Omental fat pad (tissue), 4 donors: ENCODE measurements around the gene AIPL1. TPM values are rescaled to one million over a fixed set of nuclear protein-coding genes. Genes with fewer than 3 reads are reported as not detected.
"Not testable (repeated sequence)": the region's sequence is repeated elsewhere in the genome, so short reads cannot be mapped to it uniquely, and the experiment has no call there.

ENCODE experiments used
- ATAC-seq: fragments of 150-250 bp; one replicate; pipeline ENCODE4 v1.9.1; 2016; ENCODE audit warnings: mild to moderate bottlenecking, moderate library complexity; ENCODE audit not compliant: low FRiP score
- DNase-seq: peaks from one replicate; pipeline ENCODE4 v3.0.0-alpha.2; 2019; ENCODE audit warnings: low spot score
- CTCF ChIP-seq, 3 donors: fragments of 450-650 bp; IDR thresholded peaks; one replicate each; pipeline ENCODE4 v1.5.1; 2016 to 2017; ENCODE audit warnings: antibody characterized with exemption in 3 of 3, mild to moderate bottlenecking in 3 of 3, moderate library complexity in 2 of 3
- total RNA-seq, 4 donors: library from RNA; depleted of rRNA; stranded (reverse); fragments of >200 nt; gene quantifications; one replicate each; pipeline ENCODE4 v1.1.0, GENCODE V29; 2016

AIPL1 gene
- total RNA-seq: not detected

GRCh38 chr17:6435051-6435450 lies at the start of gene AIPL1:
TSS of gene AIPL1 (minus strand) at chr17:6435121. CDS start at chr17:6435104, 17 bp downstream.
- no peak for ATAC-seq
- no peak for TF ChIP-seq CTCF (IDR thresholded peaks at IDR 0.05)
- no peak for DNase-seq

DNA sequence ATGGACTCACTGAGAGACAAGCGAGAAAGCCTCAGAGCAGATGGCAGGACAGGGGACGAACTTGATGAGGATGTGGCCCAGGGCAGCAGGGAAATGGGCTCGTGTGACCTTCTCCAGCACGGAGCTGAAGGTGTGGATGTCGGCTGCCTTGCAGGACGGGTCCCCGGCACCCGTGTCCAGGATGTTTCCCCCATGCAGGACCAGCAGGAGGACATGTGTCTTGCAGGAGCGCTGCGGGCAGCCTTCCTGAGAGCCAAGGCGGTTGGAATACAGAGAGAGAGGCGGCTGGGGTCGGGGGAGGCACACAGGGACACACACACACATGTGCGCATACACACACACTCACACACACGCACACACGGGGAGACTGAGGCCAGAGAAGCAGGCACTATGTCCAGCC lies 48.6 kb upstream of the AIPL1 start:
- ATAC-seq (no peak), DNase-seq (no peak)
- TF ChIP-seq CTCF (IDR thresholded peaks at IDR 0.05): no peak

DNA sequence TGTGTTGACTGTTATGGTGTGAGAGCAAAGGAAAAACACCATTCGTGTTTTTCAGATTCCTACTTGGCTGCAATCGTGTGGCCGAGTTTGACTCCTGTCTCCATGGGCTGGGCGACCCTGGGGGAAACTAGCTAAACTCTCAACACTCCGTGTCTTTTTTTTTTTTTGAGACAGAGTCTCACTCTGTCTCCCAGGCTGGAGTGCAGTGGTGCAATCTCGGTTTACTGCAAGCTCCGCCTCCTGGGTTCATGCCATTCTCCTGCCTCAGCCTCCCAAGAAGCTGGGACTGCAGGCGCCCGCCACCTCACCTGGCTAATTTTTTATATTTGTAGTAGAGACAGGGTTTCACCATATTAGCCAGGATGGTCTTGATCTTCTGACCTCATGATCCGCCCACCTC lies 47.9 kb upstream of the AIPL1 start:
- not testable (repeated sequence) for ATAC-seq, DNase-seq

DNA sequence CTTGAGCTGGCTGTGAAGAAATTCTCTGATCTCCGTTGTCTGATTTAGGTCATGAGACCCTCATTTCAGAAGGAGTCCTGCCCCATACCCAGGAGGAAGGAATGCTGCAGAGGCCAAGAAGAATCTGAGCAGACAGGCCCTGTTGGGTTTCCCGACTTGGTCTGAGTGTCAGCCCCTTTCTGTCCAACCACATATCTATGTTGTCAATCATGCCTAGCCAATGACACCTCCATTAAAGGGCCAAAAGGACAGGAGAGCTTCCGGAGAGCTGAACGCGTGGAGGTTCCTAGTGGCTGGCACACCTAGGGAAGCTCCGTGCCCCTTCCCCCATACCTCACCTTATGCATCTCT lies 47.2 kb upstream of the AIPL1 start:
- DNase-seq: no peak
- TF ChIP-seq CTCF (IDR thresholded peaks at IDR 0.05): no peak
- ATAC-seq: no peak

DNA sequence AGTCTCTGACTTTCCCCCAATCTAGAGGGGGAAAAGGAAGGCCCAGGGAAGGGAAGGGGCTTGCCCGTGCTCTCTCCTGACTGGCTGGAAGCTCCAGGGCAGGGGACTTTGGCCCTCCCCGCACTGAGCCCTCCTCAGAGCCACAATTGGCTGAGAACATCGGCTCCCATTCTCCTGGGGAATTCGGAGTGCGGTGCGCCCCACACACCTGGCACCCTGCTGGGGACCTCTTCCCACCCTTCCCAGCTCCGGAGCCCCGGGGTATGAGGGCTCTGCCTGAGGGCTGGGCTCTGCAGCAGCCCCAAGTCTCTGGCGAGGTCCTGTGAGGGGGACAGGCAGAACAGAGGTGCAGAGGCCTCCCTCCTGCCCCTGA lies 45.4 kb upstream of the AIPL1 start:
- ATAC-seq: no peak
- no peak for DNase-seq
- TF ChIP-seq CTCF (IDR thresholded peaks at IDR 0.05): no peak

- TF ChIP-seq CTCF (IDR thresholded peaks at IDR 0.05): no peak
- no peak for ATAC-seq
- no peak for DNase-seq
These were observed 44.8 kb upstream of the AIPL1 start for GRCh38 chr17:6479622-6480302.

- TF ChIP-seq CTCF (IDR thresholded peaks at IDR 0.05): no peak
- ATAC-seq: no peak
- DNase-seq: no peak
These were observed 43.6 kb upstream of the AIPL1 start for GRCh38 chr17:6478486-6478885.
